Measurements from ENCODE around the gene ITLN1.
"Not testable (repeated sequence)": the region's sequence is repeated elsewhere in the genome, so short reads cannot be mapped to it uniquely, and the experiment has no call there.

The ITLN1 gene

DNA sequence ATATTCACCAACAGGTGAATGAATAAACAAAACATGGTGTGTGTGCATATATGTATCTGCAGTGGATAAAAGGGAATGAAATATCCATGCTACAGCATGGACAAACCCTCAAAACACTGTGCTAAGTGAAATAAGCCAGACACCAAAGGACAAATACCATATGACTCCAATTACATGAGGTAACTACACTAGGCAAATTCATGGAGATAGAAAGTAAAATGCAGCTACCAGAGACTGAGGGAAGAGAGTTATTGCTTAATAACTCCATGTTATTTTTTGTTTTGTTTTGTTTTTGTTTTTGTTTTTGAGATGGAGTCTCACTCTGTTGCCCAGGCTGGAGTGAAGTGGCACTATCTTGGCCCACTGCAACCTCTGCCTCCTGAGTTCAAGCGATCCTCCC, 2.4 kb downstream of the ITLN1 start:
- no peak for DNase-seq

DNA sequence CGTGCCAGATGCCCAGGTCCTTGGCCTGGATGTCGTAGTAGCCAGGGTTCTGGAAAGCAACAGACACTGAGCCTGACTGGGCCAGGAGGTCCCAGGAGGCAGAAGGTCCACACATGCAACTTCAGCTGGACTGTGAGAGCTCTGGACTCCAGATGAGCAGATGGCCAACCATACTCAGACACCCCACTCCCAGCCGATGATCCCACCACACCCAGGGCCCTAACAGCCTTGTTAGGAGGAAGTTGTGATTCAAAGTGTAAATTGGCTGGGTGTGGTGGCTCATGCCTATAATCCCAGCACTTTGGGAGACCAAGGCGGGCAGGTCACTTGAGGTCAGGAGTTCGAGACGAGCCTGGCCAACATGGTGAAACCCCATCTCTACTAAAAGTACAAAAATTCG, 3.7 kb downstream of the ITLN1 start:
- DNase-seq, result not testable (repeated sequence)

DNA sequence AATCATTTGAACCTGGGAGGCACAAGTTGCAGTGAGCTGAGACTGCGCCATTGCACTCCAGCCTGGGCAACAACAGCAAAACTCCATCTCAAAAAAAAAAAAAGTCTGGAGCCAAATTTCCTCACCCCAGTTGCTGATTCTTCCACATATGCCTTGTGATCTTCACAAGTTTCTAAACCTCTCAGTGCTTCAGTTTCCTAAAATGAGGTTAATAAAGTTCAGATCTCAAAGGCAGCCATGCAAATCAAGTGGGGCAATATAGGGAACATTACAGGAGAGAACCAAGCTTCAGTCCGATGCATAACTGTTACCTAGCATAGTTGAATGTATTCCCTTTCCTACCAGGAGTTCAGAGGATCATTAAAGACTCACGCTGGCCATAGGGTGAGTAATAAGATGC, 4.8 kb downstream of the ITLN1 start:
- DNase-seq, result no peak

DNA sequence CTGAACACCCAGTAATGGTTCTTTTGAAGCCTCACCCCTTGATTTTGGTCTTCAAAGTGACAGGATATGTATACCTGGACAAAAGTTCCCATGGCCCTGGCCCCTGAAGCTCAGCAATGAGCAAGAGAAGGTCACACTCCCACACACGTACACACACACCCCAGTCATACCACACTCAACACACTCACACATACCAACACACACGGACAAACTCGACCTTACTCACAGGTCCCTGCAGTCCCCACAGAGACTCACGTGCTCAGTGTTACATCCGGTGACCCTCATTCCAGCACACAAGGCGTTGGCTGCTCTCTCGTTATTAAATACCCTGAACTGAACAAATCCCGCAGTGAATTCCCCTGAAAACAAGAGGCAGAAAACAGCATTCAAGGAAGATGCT, 5.9 kb downstream of the ITLN1 start:
- no peak for DNase-seq

DNA sequence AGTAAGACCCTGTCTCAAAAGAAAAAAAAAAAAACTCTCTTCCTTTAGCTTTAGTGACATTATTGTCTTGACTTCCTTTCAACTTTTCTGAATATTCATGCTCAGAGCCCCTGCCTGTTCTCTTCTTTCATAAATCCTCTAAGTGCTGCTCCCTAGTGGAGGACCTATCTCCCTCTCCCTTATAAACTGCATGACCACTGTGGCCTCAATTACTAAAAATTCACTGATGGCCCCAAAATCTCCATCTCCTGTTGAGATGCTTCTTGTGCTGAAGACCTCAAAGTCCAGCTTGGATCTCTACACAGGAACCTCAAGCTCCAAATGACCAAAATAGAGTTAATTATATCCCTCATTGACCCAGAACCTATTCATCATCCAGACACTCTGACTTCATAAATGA, 7.8 kb downstream of the ITLN1 start:
- peak; percentile 52 to 67 for DNase-seq

DNA sequence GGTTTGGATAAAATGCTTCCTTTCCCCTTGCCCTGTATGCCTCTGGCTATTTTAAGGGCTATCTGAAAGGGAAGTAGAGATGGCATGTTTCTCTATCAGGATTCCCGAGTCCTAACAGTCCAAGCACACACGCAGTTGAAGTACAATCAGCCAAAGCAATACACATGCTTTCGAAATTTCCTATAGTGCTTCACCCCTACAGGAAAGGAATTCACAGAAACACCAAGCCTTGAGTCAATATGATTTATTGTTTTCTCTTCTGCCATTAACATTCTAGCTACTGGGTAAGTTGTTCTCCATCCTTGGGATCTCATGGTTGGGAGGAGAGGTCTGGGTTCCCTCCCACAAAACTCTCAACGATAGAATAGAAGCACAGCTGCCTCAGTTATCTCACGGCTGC, 8.7 kb downstream of the ITLN1 start:
- no peak for DNase-seq

DNA sequence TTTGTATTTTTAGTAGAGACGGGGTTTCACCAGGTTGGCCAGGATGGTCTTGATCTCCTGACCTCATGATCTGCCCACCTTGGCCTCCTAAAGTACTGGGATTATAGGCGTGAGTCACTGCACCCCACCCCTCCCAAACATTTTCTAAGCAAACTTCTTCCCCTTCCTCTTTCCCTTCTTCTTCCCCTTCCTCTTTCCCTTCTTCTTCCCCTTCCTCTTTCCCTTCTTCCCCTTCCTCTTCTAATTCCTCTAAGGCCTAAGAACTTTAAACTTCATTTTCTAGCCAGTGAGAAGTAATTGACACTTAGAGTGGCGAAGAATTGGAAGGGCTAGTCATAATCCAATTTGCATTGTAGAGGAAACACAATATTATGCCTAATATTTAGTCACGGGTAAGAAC, 9.4 kb downstream of the ITLN1 start:
- DNase-seq, result not testable (repeated sequence)

DNA sequence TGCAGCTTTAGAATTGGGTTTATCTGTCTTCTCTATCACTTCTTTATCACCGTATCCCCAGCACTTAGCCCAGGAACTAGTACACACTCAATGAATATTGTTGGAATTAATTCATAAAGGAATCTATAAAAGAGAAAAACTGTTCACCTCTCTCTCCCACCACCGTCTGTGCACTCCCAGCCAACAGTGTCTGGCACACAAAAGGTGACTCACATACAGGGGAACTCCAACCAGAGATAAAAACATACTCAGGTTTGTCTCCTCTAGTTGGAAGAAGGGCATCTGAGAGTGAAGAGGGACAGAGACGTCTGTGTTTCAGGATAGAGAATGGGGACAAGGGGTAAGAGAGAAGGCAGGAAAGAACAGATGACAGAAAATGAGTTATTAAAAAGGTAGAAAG, 10.0 kb downstream of the ITLN1 start:
- DNase-seq, result no peak

DNA sequence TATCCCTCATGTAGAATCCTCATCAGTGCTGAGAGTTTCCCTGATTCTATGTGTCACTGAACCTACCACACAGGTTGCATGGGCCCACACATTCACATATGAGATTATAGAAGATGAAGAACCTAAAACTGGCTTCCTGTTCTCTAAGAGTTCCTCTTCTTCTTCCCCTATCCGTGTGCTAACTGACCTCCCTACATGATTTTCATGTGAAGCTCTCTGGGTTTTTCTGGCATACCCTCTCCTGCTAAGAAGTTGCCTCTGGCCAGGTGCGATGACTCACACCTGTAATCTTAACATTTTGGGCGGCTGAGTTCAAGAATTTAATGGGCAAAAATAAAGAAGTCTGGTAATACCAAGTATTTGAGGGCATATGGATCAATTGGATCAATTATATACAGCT, 16.8 kb downstream of the ITLN1 start:
- peak; percentile 81 to 82 for DNase-seq

DNA sequence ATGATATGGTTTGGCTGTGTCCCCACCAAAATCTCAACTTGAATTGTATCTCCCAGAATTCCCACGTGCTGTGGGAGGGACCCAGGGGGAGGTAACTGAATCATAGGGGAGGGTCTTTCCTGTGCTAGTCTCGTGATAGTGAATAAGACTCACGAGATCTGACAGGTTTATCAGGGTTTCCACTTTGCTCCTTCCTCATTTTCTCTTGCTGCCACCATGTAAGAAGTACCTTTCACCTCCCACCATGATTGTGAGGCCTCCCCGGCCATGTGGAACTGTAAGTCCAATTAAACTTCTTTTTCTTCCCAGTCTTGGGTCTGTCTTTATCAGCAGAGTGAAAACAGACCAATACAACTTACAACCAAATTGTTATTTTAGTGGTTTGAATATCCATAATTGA, 17.3 kb downstream of the ITLN1 start:
- not testable (repeated sequence) for DNase-seq

DNA sequence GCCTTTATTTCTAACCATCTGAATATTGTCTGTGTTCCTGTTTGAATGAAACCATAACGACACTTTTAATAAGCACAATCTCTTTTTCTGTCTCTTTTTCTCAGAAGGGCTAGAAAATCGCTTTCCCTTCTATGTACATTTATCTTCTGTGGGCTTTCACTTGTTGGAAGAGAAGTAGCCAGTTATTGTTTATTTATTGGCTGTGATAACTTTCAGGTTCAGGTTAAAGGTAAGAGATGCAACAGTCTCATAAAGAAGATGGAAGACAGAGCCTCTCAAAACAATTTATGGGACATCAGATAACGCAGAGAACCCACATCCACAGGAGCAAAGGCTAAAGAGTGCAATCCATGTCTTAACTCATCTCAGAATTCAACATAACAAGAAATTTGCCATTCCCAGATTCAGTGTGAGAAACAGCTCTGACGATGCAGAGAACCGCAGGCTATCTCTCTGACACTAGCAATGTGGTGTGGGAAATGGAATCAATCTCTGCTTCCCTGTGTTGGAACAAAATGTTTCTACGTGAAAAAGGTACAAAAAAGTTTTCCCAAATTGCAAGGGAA, 18.2 kb downstream of the ITLN1 start:
- DNase-seq, result no peak

DNA sequence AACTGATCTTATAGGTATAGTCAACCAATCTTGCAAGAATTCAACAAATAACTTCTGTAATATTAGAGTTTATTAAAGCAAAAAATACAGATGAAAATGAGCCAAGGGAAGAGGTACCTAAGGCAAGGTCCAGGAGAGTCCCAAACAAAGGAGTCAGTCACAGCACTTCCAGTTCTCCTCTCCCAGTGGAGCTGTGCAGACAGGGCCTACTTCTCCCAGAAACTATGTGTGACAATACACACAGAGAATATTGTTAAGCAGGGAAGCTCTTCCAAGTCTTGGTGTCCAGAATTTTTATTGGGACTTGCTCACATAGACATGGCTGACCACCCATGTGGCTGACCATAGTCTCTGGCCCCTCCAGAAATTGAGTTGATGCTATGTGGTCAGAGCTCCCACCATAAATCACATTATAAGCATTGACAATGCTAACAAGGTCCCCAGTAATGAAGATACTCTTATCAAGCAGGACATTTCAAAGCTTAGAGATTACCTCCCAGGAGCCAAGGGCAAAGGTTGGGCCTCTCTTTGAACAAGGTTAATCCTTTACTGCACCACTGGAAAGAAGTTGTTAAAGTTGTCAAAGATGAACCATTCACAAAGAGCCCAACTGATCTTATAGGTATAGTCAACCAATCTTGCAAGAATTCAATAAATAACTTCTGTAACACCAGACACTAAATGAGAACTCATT, 18.8 kb downstream of the ITLN1 start:
- DNase-seq, result no peak

DNA sequence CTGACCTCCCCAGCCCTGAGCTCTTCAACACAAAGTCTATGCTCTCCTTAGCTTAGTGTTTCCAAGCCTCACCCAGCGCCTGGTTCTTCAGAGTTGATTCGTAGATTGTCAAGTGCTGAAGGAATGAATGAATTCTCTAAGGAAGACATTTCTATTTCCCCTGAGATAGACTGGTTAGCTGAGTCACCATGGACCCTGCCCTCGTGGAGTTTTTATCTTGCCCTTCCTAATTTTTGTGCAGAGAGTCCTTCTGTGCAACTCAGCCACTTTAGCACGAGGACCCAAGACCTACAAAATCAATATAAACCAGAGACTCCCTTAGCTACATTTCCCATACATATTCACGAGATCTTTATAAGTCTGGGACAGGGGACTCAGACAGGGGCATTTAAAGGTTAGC, 19.6 kb downstream of the ITLN1 start:
- DNase-seq, result no peak

DNA sequence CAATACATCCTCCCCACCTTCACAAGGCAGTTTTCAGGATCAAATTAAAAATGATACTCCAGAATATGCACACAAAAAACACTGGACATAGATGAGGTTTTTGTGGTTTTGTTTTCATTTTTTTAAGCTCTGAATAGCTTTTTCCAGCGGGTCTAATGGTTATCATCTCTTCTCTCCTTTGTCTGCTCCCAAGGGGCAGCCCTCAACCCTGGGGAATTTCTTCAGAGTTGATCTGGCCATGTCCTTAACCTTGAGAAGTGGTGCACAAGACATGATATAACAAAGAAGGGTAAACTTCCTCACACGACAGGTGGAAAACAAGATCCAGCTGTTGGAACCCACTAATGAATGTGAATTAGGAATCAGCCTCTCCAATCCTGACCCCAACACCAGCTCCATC, 20.8 kb downstream of the ITLN1 start:
- DNase-seq, result no peak

DNA sequence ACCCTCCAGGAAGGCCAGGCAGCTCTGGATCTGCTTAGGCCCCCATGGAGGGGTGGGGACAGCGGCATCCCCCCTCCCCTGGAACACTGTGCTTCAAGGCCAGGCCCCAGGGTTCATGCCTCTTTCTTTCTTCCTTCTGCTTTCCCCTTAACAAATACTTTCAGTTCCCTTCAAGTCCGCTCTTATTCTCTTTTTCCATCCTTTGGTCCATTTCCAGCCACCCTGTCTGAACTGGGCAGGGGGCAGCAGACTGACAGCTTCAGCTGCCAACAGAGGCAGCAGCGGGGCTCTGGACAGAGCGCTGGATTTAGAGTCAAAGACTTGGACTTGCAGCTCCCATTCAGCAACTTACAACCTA, 21.2 kb downstream of the ITLN1 start:
- DNase-seq, result peak in 1 of 2 experiments; percentile 15

DNA sequence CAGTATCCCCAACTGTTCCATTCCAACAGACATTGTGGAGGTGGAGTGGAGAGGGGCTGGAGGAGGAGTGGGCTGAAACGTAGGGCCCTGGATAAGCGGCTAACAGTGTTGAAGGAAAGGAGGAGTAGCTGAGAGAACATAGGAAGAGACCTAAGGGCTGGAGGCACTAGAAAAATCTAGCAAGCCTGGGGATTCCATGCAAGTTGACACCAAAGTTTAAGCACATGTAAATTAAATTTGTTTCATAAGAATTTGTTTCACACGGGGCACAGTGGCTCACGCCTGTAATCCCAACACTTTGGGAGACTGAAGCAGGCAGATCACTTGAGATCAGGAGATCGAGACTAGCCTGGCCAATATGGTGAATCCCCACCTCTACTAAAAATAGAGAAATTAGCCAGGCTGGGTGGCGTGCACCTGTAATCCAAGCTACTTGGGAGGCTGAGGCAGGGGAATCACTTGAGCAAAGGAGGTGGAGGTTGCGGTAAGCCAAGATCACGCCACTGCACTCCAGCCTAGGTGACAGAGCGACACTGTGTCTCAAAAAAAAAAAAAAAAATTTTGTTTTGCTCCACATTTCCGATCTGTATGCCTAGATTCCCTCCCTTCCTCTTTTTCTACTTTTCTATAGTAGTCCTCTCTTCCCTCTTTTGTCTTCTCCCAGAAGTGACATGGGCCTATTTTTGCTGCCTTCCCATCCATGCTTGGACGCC, 21.8 kb downstream of the ITLN1 start:
- no peak for DNase-seq

DNA sequence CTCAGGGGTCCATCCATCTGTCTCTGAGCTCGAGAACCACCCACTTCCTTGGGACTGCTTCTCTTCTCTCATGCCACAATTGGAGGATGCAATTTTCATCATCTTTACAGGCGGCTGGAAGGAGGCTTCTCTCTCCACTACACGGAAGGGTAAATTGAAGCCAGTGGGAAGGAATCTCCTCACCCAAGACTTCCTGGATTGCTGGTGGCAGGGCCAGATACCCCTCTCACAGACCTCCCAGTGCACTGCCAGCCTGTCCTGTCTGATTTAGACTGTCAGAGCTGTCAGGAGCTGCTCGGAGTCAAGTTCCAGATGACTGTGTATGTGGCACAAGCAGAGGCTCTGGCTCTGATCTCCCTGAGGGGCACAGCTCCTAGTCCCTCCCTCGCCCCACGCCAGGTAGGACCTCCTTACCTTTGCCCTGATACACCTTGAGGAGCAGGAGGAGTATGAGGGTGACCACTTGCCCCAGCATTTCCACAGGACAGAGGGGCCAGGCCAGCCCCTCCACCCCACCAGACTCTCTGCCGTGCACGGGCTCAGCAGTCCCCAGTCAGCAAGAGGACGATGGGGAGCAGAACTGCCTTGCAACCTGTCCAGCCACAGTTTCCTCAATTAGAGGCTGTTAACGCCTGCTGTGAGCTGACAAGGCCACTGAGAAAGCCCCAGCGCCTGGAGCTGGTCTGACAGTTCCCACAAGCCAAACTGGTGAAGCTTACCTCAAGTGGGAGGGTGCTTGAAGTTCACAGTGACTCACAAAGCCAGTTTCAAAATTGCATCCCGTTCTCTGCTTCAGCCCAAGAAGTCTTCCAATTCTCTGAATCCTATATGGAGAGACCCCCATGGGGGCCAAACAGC, 22.5 kb downstream of the ITLN1 start, which contains the start of gene CD244:
Gene CD244, minus strand, starts transcription at position 685 of the 858 bp plus-strand sequence. Its CDS starts 210 bp downstream, at position 475.
- DNase-seq, result peak; percentile 92 to 94

DNA sequence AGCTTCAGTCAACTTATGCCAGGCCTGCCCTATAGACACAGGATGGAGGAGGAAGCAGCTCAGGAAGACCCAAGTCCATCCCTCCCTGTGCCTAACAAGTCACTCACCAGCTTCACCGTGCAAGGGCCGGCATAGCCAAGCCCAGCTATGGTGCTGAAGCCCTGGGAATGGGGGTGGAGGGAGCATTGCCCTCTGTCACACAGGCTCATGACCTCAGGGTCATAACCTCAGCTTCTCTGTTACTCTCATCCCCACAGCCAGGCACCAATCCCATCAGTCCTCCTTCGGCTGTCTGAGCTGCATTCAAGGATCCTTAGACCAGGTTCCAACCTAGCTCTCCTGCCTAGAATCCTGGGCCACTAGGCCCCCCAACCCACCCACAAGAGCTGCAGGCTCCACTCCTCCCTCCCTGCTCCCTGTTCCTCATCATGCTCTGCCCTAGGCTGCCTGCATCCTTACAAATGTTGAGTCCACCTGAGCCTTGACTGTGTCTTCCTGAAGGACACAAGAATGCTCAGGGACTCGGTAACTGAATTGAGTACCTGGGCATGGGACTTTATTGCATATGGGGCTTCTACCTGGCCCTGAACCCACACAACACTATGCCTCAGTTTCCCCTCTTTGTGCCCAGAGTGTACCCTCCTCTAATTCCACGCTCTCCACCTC, 24.0 kb downstream of the ITLN1 start:
- DNase-seq, result no peak

DNA sequence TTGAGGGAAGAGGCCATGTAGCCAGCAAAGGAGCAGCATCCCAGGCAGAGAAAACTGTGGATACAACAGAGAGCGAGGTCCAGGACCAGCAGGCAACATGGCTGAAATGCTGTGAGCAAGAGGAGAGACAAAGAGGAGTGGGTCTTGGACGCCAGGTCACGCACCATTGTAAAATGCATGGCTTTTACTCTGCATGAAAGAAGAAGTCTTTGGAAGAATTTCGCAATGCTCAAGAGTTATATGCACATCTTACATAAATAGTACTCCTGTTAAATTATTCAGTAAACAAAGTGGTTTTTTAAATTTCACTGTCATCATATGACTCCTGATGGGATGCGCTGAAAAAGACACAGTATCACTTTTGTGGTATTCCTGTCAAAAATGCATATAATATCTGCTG, 25.8 kb downstream of the ITLN1 start:
- peak; percentile 60 to 66 for DNase-seq

DNA sequence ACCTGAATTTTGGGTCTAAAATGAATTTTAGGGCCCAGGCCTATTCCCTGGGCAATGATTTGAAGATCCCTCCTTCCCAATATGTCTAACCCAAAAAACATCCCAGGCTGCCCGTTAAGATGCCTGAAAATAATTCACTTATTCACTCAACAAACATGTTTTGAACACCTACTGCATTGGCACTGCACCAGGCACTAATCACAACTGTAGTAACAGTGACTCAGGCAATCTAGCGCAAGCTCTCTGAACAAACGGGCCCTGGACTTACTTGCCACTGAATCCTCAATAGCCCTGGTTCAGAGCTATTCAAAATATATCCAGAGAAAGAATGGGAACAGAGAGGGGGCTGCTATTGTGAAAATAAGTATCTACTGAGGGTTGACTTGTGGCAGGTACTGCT, 26.5 kb downstream of the ITLN1 start:
- no peak for DNase-seq

DNA sequence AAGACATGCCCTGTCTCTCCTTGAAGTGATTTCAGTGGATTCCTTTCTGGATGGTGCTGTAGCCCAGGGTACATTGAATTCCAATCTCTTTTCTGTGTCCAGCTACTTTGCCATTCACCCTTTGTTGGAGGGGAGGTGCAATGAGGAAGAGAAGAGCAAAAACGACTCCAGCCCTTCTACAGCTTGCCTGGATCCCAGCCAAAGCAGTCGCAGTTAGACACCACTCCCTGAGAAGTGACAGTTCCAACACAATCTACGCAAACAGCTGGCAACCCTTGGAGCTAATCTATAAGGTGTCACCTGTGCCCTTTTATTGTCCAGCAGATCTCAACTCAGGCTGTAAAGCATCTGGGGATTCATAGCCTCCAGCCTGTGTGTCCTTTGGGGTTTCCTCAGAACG, 26.9 kb downstream of the ITLN1 start:
- DNase-seq, result no peak

DNA sequence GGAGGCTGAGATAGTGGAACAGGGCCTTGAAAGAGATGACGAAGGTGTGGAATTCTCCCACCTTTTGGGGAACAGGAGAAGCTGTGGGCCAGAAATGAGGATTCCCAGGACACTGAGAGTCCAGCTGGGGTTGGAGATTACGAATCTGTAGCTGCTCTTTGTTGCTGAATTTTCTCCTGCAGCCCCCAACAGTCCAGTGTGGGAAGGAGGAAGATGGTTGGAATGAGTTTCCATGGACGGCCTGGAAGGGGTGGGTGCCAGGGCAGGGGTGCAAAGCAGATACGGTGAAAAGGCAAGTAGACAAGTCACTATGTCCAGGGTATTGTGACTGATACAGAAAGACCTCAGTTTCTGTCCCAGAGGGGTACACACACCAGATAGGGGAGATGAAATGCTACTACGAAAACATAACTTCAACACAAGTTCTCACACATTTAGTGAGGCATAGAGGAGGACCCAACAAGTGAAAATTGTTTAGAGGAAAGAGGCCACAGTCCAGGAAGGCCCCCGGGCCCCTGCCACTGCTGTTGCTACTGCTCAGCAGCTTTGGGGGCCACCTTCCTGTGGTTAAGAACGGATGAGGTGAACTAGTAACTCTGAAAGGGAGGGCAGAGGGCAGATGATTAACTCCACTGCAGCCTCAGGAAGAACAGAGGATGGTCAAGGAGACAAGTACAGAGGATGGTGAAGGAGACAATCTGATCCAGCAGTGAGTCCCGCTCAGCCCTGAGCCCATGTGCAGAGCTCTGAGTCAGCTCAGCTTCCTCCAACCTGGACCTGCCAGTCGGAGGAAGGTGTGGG, 29.6 kb downstream of the ITLN1 start:
- DNase-seq, result no peak

All from AML-193 (cell line).